NCI-H1694 treated with DMSO at 0.1 percent for 48 hours (cell line): ENCODE data around the gene GP9.
"Not testable (repeated sequence)": the region's sequence is repeated elsewhere in the genome, so short reads cannot be mapped to it uniquely, and the experiment has no call there.

Source experiments
- DNase-seq: peaks from one replicate; lab custom pipeline; 2025; lab: John Stamatoyannopoulos, UW

Gene GP9

GRCh38 chr3:129111076-129111780 lies 50.6 kb downstream of the GP9 start:
- DNase-seq: not testable (repeated sequence)
